Astrocyte of the hippocampus (primary cell): ENCODE data around the gene PHACTR1.

Experiments used
- DNase-seq: peaks from one replicate; pipeline ENCODE4 v3.0.0; 2011; ENCODE audit warnings: low read depth, low spot score

The PHACTR1 gene

GRCh38 chr6:12848964-12849808, 132.6 kb downstream of the PHACTR1 start:
- peak; percentile 9 for DNase-seq

DNA sequence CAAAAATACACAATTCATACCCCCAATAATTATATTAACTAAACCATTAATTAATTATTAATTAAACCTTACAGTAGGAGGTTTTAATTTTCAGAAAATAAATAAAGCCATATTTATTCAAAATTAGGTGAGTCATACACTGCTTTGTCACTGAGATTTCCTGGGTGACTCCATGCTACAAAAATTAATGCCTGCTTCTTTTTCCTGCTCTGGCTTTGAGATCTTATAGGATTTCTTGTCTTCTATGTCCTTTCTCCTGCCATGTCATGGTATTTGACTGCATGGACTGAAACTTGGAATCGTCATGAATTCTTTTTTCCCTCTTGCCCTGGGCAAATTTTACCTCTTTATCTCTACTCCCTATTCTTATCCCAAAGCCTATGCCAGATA, 133.2 kb downstream of the PHACTR1 start:
- no peak for DNase-seq

- DNase-seq = peak; percentile 11
Measured at GRCh38 chr6:12851123-12851695, 134.6 kb downstream of the PHACTR1 start.

DNA sequence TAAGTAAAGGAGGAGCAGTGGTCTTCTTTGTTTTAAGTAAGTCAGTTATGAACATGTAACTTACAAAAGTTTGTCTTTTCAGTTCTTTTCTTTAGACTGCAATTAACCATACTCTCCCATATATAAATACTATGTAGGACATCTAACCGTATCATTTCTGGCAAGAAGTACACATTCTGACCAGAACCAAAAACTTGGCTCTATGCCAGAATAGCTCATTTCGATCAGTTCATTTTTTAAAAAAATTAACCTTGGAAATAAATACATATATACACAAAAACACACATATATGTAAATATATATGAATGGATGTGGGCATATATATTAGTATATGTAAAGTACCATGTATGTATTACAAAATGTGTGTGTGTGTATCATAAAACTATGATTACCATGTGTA, 145.0 kb downstream of the PHACTR1 start:
- DNase-seq = no peak

DNA sequence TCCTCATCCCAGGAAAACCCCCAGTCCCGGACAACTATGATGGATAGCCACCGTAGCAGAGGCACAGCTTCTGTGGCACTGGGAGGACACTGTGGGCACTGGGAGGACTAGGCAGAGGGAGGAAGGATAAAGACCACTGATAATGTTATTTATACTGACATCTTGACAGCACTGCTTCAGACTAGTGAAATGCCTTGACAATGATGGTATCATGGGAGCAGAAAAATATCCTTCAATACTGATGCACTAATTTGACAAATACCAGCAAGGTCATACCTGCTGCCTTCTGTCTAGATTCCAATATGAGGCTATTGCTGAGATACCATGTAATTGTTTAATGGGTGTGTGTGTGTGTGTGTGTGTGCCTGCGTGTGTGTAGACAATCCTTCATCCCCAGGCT, 148.6 kb downstream of the PHACTR1 start:
- no peak for DNase-seq

DNA sequence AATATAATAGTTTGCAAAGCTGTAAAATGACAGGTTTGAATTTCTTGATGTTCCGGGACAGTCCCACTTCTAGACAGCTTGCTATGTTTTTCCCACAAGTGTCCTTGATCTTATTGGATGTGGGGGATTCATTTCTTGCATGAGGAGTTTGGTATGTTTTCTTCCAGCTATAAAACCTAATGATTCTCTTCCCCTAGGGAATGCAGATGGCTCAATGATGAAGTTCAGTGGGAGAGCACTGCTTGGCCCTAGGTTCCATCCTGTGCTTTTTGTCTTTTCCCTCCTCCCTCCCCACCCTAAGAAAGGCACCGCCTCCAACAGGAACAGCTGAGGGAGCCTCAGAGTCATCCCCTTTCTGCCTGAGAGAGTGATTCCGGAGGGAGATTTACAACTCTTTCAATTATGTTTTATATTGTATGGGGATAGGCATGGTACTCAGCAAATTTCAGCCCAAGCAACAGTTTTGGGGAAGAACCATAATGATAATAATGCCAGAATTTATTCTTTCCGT, 149.2 kb downstream of the PHACTR1 start:
- no peak for DNase-seq

GRCh38 chr6:12866422-12867029, 150.0 kb downstream of the PHACTR1 start:
- DNase-seq = no peak

DNA sequence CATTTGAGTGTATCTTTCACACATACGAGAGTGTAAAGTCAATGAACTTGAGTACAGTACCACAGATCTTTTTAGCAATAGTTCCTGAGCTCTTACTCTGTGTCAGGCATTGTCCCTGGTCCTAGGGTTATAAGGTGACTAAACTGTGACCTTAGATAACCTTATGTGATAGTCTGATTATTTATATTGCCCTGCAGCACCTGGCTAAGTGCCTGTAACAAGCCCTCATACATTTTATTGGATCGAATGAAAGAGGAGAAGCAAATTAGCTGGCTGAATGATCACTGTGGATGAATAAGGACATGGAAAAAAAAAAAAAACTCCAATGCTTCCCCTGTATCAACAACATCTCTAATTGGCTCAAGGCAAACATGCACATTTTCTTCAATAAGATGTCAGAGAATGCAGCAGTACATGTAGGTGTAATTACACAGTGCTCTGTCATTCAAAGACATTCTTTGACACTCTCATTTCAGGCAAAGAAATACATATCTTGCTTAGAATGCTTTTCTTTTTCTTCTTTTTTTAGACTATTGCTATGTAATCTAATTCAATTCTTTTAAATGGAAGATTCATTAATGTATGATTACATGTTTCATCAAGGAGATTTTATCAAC, 153.4 kb downstream of the PHACTR1 start:
- no peak for DNase-seq

DNA sequence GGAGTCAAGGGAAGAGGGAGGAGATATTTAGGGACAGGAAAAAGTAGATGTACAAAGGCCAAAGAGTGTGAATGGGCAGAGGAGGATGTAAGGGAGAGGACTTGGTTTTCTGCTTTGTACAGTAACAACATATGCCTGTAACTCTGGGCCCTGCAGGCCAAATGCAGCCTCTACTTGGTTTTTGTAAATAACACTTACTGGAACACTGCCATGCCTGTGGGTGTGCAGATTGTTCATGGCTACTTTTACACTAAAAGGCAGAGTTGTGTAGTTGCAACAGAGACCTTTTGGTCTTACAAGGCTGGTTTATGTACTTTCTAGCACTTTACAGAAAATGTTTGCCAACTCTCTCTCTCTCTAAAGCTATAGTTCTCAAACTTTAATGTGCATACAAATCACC, 157.1 kb downstream of the PHACTR1 start:
- peak; percentile 24 for DNase-seq

GRCh38 chr6:12875051-12875450, 158.5 kb downstream of the PHACTR1 start:
- DNase-seq = peak; percentile 46

- DNase-seq = no peak
Measured at GRCh38 chr6:12878741-12879140, 162.2 kb downstream of the PHACTR1 start.

DNA sequence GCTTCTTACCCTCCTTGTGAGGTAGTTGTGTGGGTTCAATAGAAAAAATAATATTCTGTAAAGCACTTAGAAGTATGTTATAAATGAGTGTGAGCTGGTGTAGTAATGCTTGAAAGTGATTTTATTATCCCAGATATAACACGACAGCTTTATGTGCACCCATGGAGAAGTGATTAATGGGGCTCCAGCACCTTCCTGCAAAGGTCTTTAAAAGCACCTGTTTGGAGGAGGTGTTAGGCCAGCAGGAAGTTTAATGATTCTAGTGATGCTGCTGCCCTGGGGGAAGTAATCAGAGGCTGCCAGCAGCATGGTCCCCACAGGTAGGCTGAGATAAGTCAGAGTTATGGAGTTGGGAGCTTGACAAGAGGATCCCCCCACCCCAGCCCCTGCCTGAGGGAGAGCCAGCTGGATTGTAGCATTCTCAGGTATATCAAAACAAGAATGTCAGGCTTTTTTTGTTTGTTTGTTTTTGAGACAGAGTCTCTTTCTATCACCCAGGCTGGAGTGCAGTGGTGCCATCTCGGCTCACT, 166.3 kb downstream of the PHACTR1 start:
- DNase-seq = no peak

DNA sequence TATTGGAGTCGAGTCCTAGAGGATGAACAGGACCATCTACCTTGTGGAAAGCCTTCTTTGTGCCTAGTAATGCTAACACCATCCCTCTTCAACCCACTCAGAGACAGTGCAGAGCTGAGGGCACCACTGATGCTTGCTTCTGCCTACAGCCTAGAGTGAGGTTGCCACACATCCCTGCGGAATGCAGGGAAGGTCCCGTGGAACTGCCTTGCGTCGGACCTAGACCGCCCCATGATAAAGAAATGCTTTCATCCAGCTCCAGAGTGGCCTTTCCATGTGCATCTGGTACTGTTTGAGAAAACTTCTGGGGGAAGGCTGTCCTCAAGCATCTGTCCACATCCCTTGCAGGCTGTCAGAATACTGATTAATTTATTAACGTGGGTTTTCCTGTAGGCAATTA, 168.4 kb downstream of the PHACTR1 start:
- DNase-seq = peak; percentile 32

DNA sequence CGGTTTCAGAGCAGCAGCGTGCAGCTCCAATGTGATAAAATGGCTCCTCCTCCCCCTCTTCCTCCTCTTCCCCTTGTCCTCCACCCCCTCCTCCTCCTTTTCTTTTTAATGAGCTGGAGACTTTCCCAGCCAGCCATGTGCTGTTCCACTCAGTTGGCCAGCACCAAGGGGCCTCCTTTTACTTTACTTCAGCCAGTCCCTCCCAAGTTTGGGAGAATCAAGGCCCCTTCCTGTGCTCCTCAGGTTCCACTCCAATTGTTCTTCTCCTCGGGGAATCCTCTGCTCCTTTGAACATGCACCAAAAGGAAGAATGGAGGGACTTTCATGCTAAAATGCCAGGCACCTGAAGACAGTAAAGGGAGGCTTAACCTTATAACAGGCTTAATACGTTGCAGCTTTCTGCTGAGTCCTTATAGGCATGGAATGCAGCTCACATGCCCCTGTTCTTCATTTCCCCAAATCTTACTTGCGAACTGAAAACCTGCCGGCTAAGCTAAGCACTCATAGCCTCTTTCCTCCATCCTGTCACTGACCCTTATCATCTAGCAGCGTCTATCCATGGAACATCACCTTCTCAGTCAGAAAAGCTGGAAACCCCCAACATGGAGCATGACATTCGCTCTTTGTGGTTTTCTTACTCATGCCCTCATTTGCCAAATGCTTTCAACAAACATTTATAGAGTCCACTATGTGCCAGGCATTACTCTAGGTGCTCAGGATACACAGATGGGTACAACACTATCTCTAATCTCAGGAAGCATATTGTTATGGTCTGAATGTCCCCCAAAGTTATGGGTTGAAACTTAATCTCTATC, 170.6 kb downstream of the PHACTR1 start:
- DNase-seq = peak; percentile 64

GRCh38 chr6:12890171-12890790, 173.7 kb downstream of the PHACTR1 start:
- DNase-seq = no peak

- no peak for DNase-seq
Measured at GRCh38 chr6:12891595-12891994, 175.0 kb downstream of the PHACTR1 start.

DNA sequence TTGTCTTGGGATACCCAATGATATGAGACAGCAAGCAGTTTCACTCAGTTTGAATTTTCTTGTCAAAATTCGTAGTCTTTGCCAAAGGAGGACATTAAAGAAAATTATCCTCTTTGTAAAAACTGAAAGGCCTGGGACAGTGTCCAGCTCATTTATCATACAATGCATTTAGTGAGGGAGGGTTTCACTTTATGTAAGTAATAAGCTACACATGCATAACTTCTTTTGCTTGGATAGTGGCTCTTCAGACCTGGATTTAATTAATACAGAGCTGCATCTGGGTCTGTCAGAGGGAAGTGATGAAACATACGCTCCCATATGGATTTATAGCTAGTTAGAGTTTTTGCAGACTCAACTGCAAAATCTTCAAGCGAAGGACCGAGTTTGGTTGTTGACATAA, 175.6 kb downstream of the PHACTR1 start:
- DNase-seq = no peak

GRCh38 chr6:12893036-12893435, 176.5 kb downstream of the PHACTR1 start:
- DNase-seq = no peak

DNA sequence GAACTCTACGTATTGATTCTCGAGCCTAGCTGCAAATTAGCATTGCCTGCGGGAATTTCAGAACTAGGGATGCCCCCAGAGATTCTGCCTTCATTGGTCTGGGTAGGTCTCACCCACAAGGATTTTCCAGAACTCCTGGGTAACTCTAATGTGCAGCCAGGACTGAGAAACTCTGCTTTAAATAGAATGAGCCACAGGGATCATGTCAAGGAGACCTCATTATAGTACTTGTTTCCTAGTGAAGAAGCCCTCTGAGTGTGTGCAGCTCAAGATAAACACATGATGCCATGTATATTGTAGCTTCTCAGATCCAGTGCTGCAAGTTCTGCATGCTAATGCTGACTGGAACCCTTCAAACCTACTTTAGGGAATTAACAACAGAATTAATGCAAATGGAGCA, 179.2 kb downstream of the PHACTR1 start:
- DNase-seq = no peak

DNA sequence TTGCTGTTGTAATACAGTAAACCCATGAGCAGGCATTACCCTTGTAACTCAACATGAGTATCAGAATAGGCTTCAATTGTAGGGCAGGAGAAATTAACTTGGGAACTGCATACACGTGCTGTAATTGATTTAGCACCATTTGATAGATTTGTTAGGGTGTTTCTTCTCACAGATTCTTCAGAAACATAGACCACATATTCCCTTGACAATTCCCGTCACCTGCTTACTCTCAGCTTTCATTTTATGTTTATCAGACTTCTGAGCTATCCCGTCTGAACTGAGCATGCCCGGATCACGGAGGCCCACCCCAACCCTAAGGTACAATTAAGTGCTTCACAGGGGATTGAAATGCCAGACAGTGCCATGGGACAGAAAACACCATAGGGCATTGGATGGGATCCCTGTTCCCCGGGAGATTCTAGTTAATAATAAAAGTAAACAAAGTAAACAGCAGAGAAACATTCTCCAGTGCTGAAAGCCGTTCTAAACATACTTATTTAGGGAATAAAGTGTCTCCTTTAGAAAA, 179.7 kb downstream of the PHACTR1 start:
- DNase-seq = no peak
